HEK293 (cell line): Measurements from ENCODE around the gene MON1B.

Source experiments
- CTCF ChIA-PET: fragments of 350-600 bp; formaldehyde crosslinking; extraction: SDS; loops from one replicate; lab custom pipeline; 2021; ENCODE audit warnings: antibody characterized with exemption; lab: Yijun Ruan, JAX
- POLR2A ChIA-PET: fragments of 300-600 bp; formaldehyde crosslinking; extraction: SDS; loops from one replicate; lab custom pipeline; 2020; ENCODE audit warnings: antibody characterized with exemption, inconsistent platforms; lab: Yijun Ruan, JAX
- H3K27ac ChIP-seq: fragments of 200-500 bp; sonication (Bioruptor generic); 2 replicates; pipeline ENCODE4 v1.5.1; 2014; ENCODE audit warnings: low read depth, low read length, control low read depth, inconsistent platforms; ENCODE audit errors: extremely low read depth
- H3K36me3 ChIP-seq, 2 experiments: fragments of 200-500 bp in 1 of 2; sonication (Bioruptor generic) in 1 of 2; 1 replicate in 1 of 2; 2 replicates in 1 of 2; pipeline ENCODE4 v1.5.1; 2014 to 2017; ENCODE audit warnings: inconsistent platforms in 2 of 2, low read length in 2 of 2; ENCODE audit not compliant: control insufficient read depth in 2 of 2, insufficient read depth in 1 of 2
- H3K4me1 ChIP-seq: fragments of 200-500 bp; sonication (Bioruptor generic); 2 replicates; pipeline ENCODE4 v1.5.1; 2014; ENCODE audit warnings: mild to moderate bottlenecking, low read length, inconsistent platforms; ENCODE audit not compliant: control insufficient read depth, insufficient read depth
- H3K4me3 ChIP-seq: 2 replicates; pipeline ENCODE4 v1.5.1; 2011; ENCODE audit warnings: low read depth, mild to moderate bottlenecking, control low read depth, low read length, moderate library complexity
- H3K9me3 ChIP-seq: fragments of 200-500 bp; sonication (Bioruptor generic); 2 replicates; pipeline ENCODE4 v1.5.1; 2014; ENCODE audit warnings: low read depth, low read length, inconsistent platforms; ENCODE audit not compliant: control insufficient read depth, insufficient read depth
- ATF2 ChIP-seq: fragments of 450-650 bp; formaldehyde crosslinking; IDR thresholded peaks from 2 replicates; pipeline ENCODE4 v1.5.1; 2016; ENCODE audit warnings: missing biosample characterization, missing genetic modification characterization, low read depth
- GLI4 ChIP-seq: fragments of 450-650 bp; formaldehyde crosslinking; IDR thresholded peaks from 2 replicates; pipeline ENCODE4 v1.5.1; 2016; ENCODE audit warnings: missing biosample characterization, missing genetic modification characterization
- KLF10 ChIP-seq: fragments of 450-650 bp; IDR thresholded peaks from 2 replicates; pipeline ENCODE4 v1.5.1; 2018; ENCODE audit warnings: missing biosample characterization, mild to moderate bottlenecking, missing genetic modification characterization
- MZF1 ChIP-seq: fragments of 450-650 bp; formaldehyde crosslinking; IDR thresholded peaks from 2 replicates; pipeline ENCODE4 v1.5.1; 2017; ENCODE audit warnings: missing biosample characterization, missing genetic modification characterization, borderline replicate concordance
- PRDM2 ChIP-seq: fragments of 450-650 bp; formaldehyde crosslinking; IDR thresholded peaks from 2 replicates; pipeline ENCODE4 v1.5.1; 2016; ENCODE audit warnings: missing biosample characterization, missing genetic modification characterization, borderline replicate concordance
- ZBTB21 ChIP-seq: fragments of 450-650 bp; formaldehyde crosslinking; IDR thresholded peaks from 2 replicates; pipeline ENCODE4 v1.5.1; 2017; ENCODE audit warnings: missing biosample characterization, missing genetic modification characterization
- ZNF157 ChIP-seq: fragments of 450-650 bp; formaldehyde crosslinking; IDR thresholded peaks from 2 replicates; pipeline ENCODE4 v1.5.1; 2016; ENCODE audit warnings: missing biosample characterization, missing genetic modification characterization
- ZNF169 ChIP-seq: fragments of 450-650 bp; formaldehyde crosslinking; IDR thresholded peaks from 2 replicates; pipeline ENCODE4 v1.5.1; 2016; ENCODE audit warnings: missing biosample characterization, missing genetic modification characterization
- ZNF302 ChIP-seq: fragments of 450-650 bp; formaldehyde crosslinking; IDR thresholded peaks from 2 replicates; pipeline ENCODE4 v1.5.1; 2016; ENCODE audit warnings: missing biosample characterization, missing genetic modification characterization, low read depth
- ZNF366 ChIP-seq: fragments of 450-650 bp; formaldehyde crosslinking; conservative IDR thresholded peaks from 2 replicates; pipeline ENCODE4 v1.5.1; 2016; ENCODE audit warnings: missing biosample characterization, missing genetic modification characterization
- ZNF560 ChIP-seq: fragments of 450-650 bp; formaldehyde crosslinking; IDR thresholded peaks from 2 replicates; pipeline ENCODE4 v1.5.1; 2017; ENCODE audit warnings: missing biosample characterization, missing genetic modification characterization, borderline replicate concordance
- ZNF571 ChIP-seq: fragments of 450-650 bp; formaldehyde crosslinking; IDR thresholded peaks from 2 replicates; pipeline ENCODE4 v1.5.0; 2017; ENCODE audit warnings: missing biosample characterization, missing genetic modification characterization
- ZNF585B ChIP-seq: fragments of 450-650 bp; formaldehyde crosslinking; IDR thresholded peaks from 2 replicates; pipeline ENCODE4 v1.5.1; 2016; ENCODE audit warnings: missing biosample characterization, missing genetic modification characterization
- ZNF645 ChIP-seq: fragments of 450-650 bp; formaldehyde crosslinking; IDR thresholded peaks from 2 replicates; pipeline ENCODE4; 2016; ENCODE audit warnings: missing biosample characterization, missing genetic modification characterization
- ZNF654 ChIP-seq: fragments of 450-650 bp; formaldehyde crosslinking; IDR thresholded peaks from 2 replicates; pipeline ENCODE4 v1.5.1; 2016; ENCODE audit warnings: low read depth, missing biosample characterization, missing genetic modification characterization
- ZNF660 ChIP-seq: fragments of 450-650 bp; IDR thresholded peaks from 2 replicates; pipeline ENCODE4 v1.5.1; 2018; ENCODE audit warnings: missing biosample characterization, mild to moderate bottlenecking, missing genetic modification characterization
- ZNF670 ChIP-seq: fragments of 450-650 bp; formaldehyde crosslinking; IDR thresholded peaks from 2 replicates; pipeline ENCODE4 v1.5.1; 2016; ENCODE audit warnings: missing biosample characterization, missing genetic modification characterization, low read depth
- ZNF677 ChIP-seq: fragments of 450-650 bp; IDR thresholded peaks from 2 replicates; pipeline ENCODE4 v1.5.0; 2018; ENCODE audit warnings: missing biosample characterization, mild to moderate bottlenecking, missing genetic modification characterization, moderate library complexity
- ZNF704 ChIP-seq: fragments of 450-650 bp; formaldehyde crosslinking; IDR thresholded peaks from 2 replicates; pipeline ENCODE4 v1.5.1; 2016; ENCODE audit warnings: missing biosample characterization, missing genetic modification characterization
- ZNF707 ChIP-seq: fragments of 450-650 bp; formaldehyde crosslinking; IDR thresholded peaks from 2 replicates; pipeline ENCODE4 v1.5.1; 2016; ENCODE audit warnings: missing biosample characterization, missing genetic modification characterization
- ZNF747 ChIP-seq: fragments of 450-650 bp; formaldehyde crosslinking; IDR thresholded peaks from 2 replicates; pipeline ENCODE4 v1.5.1; 2016; ENCODE audit warnings: missing biosample characterization, missing genetic modification characterization
- ZSCAN18 ChIP-seq: fragments of 450-650 bp; formaldehyde crosslinking; IDR thresholded peaks from 2 replicates; pipeline ENCODE4 v1.5.1; 2016; ENCODE audit warnings: missing biosample characterization, missing genetic modification characterization

Gene MON1B

GRCh38 chr16:77148121-77148520 is 42.9 kb upstream of the MON1B start:
- no peaks in the 10 kb centered on the region for H3K4me1 ChIP-seq
- TF ChIP-seq ZNF747 (tag by site-specific recombination): no peak
- no peak for TF ChIP-seq ZNF670 (tag by site-specific recombination)
- TF ChIP-seq ZNF704 (tag by site-specific recombination): no peak
- no peak for TF ChIP-seq ZNF560 (tag by site-specific recombination)
- no peak for TF ChIP-seq ATF2 (tag by site-specific recombination)
- TF ChIP-seq ZNF366 (tag by site-specific recombination): no peak
- no peak for TF ChIP-seq ZNF654
- no peak for TF ChIP-seq ZNF677 (tag by site-specific recombination)
- TF ChIP-seq MZF1 (tag by site-specific recombination): no peak
- no peak for TF ChIP-seq GLI4 (tag by site-specific recombination)
- TF ChIP-seq ZSCAN18 (tag by site-specific recombination): no peak
- H3K36me3 ChIP-seq: no peaks in the 10 kb centered on the region
- POLR2A ChIA-PET: no interaction called here
- no peaks in the 10 kb centered on the region for H3K9me3 ChIP-seq
- no peak overlapping the region for H3K4me3 ChIP-seq
- H3K27ac ChIP-seq: no peak overlapping the region
- CTCF ChIA-PET: no interaction called here

GRCh38 chr16:77157346-77158058 is 33.5 kb upstream of the MON1B start:
- POLR2A ChIA-PET: no interaction called here
- CTCF ChIA-PET: no interaction called here
- TF ChIP-seq ZNF169 (tag by site-specific recombination): no peak
- no peak for TF ChIP-seq ZNF157 (tag by site-specific recombination)
- no peak for TF ChIP-seq KLF10 (tag by site-specific recombination)
- TF ChIP-seq ZNF585B (tag by site-specific recombination): no peak
- no peak for TF ChIP-seq ZBTB21 (tag by site-specific recombination)
- no peak for TF ChIP-seq ZNF571 (tag by site-specific recombination)
- TF ChIP-seq ZNF660 (tag by site-specific recombination): no peak
- TF ChIP-seq PRDM2: no peak
- no peak for TF ChIP-seq ZNF302 (tag by site-specific recombination)
- no peak for TF ChIP-seq ZNF645 (tag by site-specific recombination)
- TF ChIP-seq ZNF707 (tag by site-specific recombination): no peak

More at GRCh38 chr16:77157346-77158058, 33.5 kb upstream of the MON1B start:
- Histone ChIP-seq H3K36me3 (no peaks in the 10 kb centered on the region), H3K9me3 (no peaks in the 10 kb centered on the region), H3K4me1 (no peaks in the 10 kb centered on the region), H3K27ac (no peak overlapping the region), H3K4me3 (no peak overlapping the region)
